Loucy (cell line): ENCODE measurements around the gene SPATS2.

Source experiments
- H2AFZ ChIP-seq: fragments of 200-600 bp; sonication (generic); 2 replicates; pipeline ENCODE4 v1.6.0; 2016; ENCODE audit warnings: antibody characterized with exemption, mild to moderate bottlenecking, low read length, moderate library complexity
- H3F3A ChIP-seq: fragments of 200-600 bp; 2 replicates; pipeline ENCODE4 v1.6.0; 2016; ENCODE audit warnings: antibody characterized with exemption, low read depth, mild to moderate bottlenecking
- H3K27me3 ChIP-seq: fragments of 200-600 bp; sonication (generic); 2 replicates; pipeline ENCODE4 v1.6.1; 2014; ENCODE audit warnings: low read length, mild to moderate bottlenecking; ENCODE audit not compliant: insufficient read depth, poor library complexity, severe bottlenecking
- H3K36me3 ChIP-seq: fragments of 200-600 bp; sonication (generic); 2 replicates; pipeline ENCODE4 v1.6.1; 2016; ENCODE audit warnings: low read length; ENCODE audit not compliant: insufficient read depth
- H3K4me1 ChIP-seq: fragments of 200-600 bp; sonication (generic); 2 replicates; pipeline ENCODE4 v1.5.1; 2014; ENCODE audit warnings: low read length, mild to moderate bottlenecking; ENCODE audit not compliant: insufficient read depth, poor library complexity, severe bottlenecking
- H3K4me2 ChIP-seq: fragments of 200-600 bp; sonication (generic); 2 replicates; pipeline ENCODE4 v1.6.0; 2014; ENCODE audit warnings: antibody characterized with exemption, low read length, low read depth, mild to moderate bottlenecking; ENCODE audit not compliant: poor library complexity, severe bottlenecking
- H3K4me3 ChIP-seq: fragments of 200-600 bp; sonication (generic); 2 replicates; pipeline ENCODE4 v1.5.1; 2014; ENCODE audit warnings: low read length, mild to moderate bottlenecking, mixed read lengths; ENCODE audit not compliant: poor library complexity, severe bottlenecking
- H3K79me2 ChIP-seq: fragments of 200-600 bp; sonication (generic); 2 replicates; pipeline ENCODE4 v1.6.1; 2014; ENCODE audit warnings: low read length; ENCODE audit not compliant: insufficient read depth
- H3K9ac ChIP-seq: fragments of 200-600 bp; sonication (generic); 2 replicates; pipeline ENCODE4 v1.6.0; 2014; ENCODE audit warnings: mild to moderate bottlenecking, low read depth, low read length, moderate library complexity; ENCODE audit not compliant: poor library complexity, severe bottlenecking
- H3K9me2 ChIP-seq: fragments of 200-600 bp; sonication (generic); replicated peaks from 2 replicates; pipeline ENCODE4 v1.6.1; 2016; ENCODE audit warnings: low read depth, low read length, mixed read lengths
- H3K9me3 ChIP-seq: fragments of 200-600 bp; sonication (generic); 2 replicates; pipeline ENCODE4 v1.6.1; 2014; ENCODE audit warnings: mild to moderate bottlenecking, antibody characterized with exemption, low read length, low read depth; ENCODE audit not compliant: insufficient read depth
- H4K20me1 ChIP-seq: fragments of 200-600 bp; sonication (generic); 2 replicates; pipeline ENCODE4 v1.6.0; 2014; ENCODE audit warnings: antibody characterized with exemption, low read length, mild to moderate bottlenecking; ENCODE audit not compliant: insufficient read depth, poor library complexity, severe bottlenecking
- EZH2phosphoT487 ChIP-seq: fragments of 200-600 bp; IDR thresholded peaks from 2 replicates; pipeline ENCODE4 v1.6.1; 2018; ENCODE audit warnings: antibody characterized with exemption, mild to moderate bottlenecking, moderate library complexity, borderline replicate concordance
- TF ChIP-seq, protein P1 (sequence below): fragments of 200-600 bp; sonication (generic); conservative IDR thresholded peaks from 2 replicates; pipeline ENCODE4 v1.5.1; 2014; ENCODE audit warnings: mild to moderate bottlenecking, antibody characterized with exemption, low read length

SPATS2 gene

GRCh38 chr12:49489720-49490119 is 122.5 kb downstream of the SPATS2 start:
- Histone ChIP-seq H3K36me3 (peaks cover 32% of the 10 kb centered on the region; the same call in 1 of the 2 replicates), H3K27me3 (no peaks in the 10 kb centered on the region), H3K9me3 (no peaks in the 10 kb centered on the region), H3K4me2 (no peak overlapping the region), H3K9me2 (no peaks in the 10 kb centered on the region), H3K79me2 (no peaks in the 10 kb centered on the region), H3K4me3 (no peak overlapping the region), H3K9ac (no peak overlapping the region), H3F3A (no peaks in the 10 kb centered on the region), H2AFZ (no peak overlapping the region), H3K4me1 (peaks cover 7% of the 10 kb centered on the region), H4K20me1 (peaks cover 3% of the 10 kb centered on the region)
- TF ChIP-seq, protein P1, sequence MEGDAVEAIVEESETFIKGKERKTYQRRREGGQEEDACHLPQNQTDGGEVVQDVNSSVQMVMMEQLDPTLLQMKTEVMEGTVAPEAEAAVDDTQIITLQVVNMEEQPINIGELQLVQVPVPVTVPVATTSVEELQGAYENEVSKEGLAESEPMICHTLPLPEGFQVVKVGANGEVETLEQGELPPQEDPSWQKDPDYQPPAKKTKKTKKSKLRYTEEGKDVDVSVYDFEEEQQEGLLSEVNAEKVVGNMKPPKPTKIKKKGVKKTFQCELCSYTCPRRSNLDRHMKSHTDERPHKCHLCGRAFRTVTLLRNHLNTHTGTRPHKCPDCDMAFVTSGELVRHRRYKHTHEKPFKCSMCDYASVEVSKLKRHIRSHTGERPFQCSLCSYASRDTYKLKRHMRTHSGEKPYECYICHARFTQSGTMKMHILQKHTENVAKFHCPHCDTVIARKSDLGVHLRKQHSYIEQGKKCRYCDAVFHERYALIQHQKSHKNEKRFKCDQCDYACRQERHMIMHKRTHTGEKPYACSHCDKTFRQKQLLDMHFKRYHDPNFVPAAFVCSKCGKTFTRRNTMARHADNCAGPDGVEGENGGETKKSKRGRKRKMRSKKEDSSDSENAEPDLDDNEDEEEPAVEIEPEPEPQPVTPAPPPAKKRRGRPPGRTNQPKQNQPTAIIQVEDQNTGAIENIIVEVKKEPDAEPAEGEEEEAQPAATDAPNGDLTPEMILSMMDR: no peak
- TF ChIP-seq EZH2phosphoT487: no peak

GRCh38 chr12:49491823-49492222 is 124.6 kb downstream of the SPATS2 start:
- no peaks in the 10 kb centered on the region for H3K79me2 ChIP-seq
- peaks cover 32% of the 10 kb centered on the region; the same call in 1 of the 2 replicates for H3K36me3 ChIP-seq
- H2AFZ ChIP-seq: no peak overlapping the region
- TF ChIP-seq, protein P1: no peak
- no peak for TF ChIP-seq EZH2phosphoT487
- no peaks in the 10 kb centered on the region for H3K9me2 ChIP-seq
- peaks cover 3% of the 10 kb centered on the region for H4K20me1 ChIP-seq
- no peaks in the 10 kb centered on the region for H3F3A ChIP-seq
- H3K9me3 ChIP-seq: no peaks in the 10 kb centered on the region
- no peak overlapping the region for H3K4me3 ChIP-seq
- no peak overlapping the region for H3K4me2 ChIP-seq
- no peaks in the 10 kb centered on the region for H3K27me3 ChIP-seq
- H3K4me1 ChIP-seq: peaks cover 7% of the 10 kb centered on the region
- no peak overlapping the region for H3K9ac ChIP-seq

DNA sequence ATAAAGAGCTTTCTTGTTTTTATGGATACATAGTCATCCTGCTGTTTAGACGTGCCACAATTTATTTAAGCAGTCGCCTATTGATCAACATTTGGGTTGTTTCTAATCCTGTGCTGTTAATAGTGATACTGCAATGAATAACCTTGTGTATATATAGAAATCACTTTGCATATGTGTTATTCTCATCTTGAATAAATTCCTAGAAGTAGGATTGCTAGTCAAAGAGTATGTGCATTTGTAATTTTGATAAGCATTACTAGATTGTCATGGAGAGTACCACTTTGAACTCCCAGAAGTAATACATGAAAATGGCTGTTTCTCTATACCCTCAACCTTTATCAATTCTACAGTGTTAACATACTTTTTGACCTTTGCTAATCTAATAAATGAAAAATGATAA is 126.6 kb downstream of the SPATS2 start:
- H3K9me2 ChIP-seq: no peaks in the 10 kb centered on the region
- peaks cover 36% of the 10 kb centered on the region; the same call in 1 of the 2 replicates for H3K36me3 ChIP-seq
- H3K4me1 ChIP-seq: no peaks in the 10 kb centered on the region
- no peaks in the 10 kb centered on the region for H3K79me2 ChIP-seq
- H3K9ac ChIP-seq: no peak overlapping the region
- no peak overlapping the region for H2AFZ ChIP-seq
- no peaks in the 10 kb centered on the region for H3K9me3 ChIP-seq
- H4K20me1 ChIP-seq: peaks cover 3% of the 10 kb centered on the region
- TF ChIP-seq, protein P1: no peak
- TF ChIP-seq EZH2phosphoT487: no peak
- no peak overlapping the region for H3K4me2 ChIP-seq
- H3F3A ChIP-seq: no peaks in the 10 kb centered on the region
- H3K4me3 ChIP-seq: no peak overlapping the region
- no peaks in the 10 kb centered on the region for H3K27me3 ChIP-seq
